NCI-H2196 treated with DMSO at 0.1 percent for 48 hours (cell line): ENCODE results near the gene ROBO3.
A peak's percentile ranks its signal among the peaks of the same experiment; 100 is the strongest.

Experiments
- DNase-seq: peaks from one replicate; lab custom pipeline; 2025; ENCODE audit not compliant: unreplicated experiment; lab: John Stamatoyannopoulos, UW

The ROBO3 gene

GRCh38 chr11:124875943-124876817 lies 10.9 kb downstream of the ROBO3 start:
- peak; percentile 71 for DNase-seq

GRCh38 chr11:124876818-124877630 lies 11.8 kb downstream of the ROBO3 start:
- no peak for DNase-seq

DNA sequence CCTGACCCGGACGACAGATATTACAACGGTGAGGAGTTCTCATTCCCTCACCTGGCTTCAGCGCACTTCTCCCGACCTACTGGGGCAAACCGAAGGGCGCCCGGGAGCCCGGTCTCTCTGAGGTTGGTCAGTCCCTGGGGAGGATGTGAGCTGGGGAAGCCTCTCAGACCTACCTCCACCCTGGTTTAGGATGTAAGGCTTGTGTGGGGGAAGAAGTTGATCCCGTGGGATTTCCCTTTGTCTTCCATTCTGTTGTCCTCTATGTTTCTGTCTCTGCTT lies 12.3 kb downstream of the ROBO3 start:
- no peak for DNase-seq

- DNase-seq: no peak
Measured at GRCh38 chr11:124877910-124878758, 12.9 kb downstream of the ROBO3 start.

DNA sequence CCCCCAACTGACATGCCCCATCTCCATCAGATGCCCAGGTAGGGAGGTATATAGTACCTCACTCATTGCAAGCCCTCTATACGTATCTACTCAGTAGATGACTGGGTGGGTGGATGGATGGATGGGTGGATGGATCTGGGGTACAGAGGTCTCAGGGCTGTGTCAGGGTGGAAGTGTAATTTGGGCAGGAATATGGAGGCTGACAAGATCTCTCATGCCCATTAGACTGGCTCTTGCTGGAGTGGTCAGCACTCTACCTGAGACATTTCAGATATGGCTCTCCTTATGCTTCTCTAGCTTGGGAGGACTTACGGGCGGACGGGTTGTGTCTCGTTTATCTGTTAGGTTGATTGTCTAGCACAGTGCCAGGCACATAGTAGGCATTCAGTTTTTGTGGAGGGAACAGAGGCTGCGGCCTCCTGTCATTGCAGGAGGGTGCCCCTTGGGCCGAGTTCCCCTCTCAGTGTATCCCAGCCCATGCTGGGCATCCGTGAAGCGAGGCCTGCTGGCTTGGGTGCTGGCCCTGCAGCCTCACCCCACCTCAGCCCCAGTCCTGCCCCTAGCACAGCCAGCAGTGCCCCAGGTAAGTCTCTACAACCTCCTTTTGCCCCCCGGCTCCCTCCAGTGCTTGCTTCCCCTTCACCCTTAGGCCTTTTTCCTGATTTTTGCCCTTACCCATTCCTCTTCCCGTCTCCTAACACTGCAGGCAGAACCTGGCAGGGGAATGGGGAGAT lies 13.7 kb downstream of the ROBO3 start:
- no peak for DNase-seq

GRCh38 chr11:124879493-124880289 lies 14.5 kb downstream of the ROBO3 start:
- no peak for DNase-seq

DNA sequence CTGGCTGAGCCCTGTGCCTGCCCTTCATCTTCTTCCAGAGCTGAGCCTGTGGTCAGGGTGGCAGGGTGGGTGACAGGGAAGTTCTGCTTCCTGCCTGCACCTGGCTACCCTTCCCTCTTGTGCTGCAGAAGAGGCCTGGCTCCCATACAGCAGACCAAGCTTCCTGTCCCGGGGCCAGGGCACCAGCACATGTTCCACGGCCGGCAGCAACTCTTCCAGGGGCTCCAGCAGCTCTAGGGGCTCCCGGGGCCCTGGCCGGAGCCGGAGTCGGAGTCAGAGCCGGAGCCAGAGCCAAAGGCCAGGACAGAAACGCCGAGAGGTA lies 15.0 kb downstream of the ROBO3 start:
- no peak for DNase-seq

GRCh38 chr11:124880958-124881357 lies 15.7 kb downstream of the ROBO3 start:
- no peak for DNase-seq

DNA sequence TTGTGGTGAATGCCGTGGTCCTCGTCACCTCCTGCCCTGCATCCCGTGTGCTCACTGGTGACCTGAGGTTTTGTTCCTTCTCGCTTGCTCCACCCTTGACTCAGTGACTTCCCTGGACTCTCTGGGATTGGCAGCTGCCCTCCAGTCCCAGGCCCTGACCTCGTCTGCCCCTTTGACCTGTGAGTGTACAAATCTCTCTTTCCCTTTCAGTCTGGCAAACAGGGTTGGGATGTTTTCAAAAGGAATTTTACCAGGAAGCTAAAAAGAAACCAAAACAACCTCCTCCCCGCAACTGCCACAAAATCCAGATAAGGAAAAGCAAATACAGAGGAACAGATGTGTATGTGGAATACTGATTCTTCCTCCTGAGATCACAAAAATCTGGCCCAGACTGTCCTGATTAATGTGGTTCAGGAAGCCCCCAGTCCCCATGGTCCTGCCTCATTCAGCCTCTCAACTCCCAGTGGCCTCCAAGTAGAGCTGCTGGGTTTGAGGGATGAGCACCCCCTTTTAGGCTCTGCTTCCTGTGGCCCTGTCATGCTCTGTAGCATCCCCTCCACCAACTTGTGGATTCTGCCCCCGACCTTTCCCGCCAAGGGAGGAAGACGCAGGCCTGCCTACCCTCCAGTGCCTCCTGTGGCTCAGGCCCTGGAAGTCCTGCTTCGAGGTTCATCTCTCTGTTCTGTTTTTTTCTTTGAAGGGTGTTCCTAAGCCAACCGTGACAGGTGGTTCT lies 17.3 kb downstream of the ROBO3 start:
- DNase-seq: no peak

DNA sequence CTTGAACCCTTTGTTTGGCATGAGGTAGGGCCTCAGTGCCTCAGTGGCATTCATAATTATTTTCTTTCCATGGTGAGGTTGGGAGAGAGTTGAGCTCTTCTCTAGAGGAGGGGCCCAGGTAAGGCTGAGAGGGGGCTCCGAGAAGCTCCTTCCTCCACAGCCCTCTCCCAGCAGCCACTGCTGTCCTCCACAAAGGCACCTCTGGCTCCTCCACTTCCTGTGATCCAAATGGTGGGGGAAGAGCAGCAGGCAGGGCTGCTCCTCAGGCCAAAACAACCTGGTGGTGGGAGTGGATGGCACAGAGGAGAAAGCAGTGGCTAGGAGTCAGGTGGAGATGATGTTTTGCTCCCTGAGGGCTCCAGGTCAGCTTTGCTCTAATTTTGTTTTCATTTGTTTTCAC lies 19.1 kb downstream of the ROBO3 start:
- no peak for DNase-seq

DNA sequence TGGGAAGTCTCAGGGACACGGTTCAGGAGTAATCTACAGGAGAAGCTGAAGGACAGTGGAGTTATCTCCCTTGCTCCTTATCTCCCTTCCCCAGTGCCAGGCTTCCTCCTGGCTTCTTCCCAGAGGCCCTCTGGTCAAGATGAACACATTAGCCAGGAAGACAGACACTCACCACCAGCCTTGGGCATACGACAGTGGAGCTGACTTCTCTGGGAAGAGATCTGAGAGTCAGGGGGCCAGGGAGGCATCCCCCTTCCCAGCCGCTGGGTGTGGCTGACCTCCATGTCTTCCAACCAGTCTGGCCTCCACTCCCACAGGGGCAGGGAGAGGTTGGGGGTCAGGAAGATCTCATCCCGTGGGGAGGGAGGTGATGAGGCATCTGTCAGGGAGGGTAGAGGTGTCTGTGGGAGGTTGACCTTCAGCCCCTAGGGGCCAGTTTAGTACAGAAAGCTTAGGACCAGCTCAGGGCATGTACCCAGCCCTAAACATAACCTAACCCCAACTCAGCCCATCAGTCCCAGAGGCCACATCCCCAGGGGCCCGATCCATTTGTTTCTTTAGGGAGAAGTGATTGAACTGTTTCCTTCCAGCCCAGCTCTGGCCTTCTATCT lies 19.7 kb downstream of the ROBO3 start:
- DNase-seq: no peak

- DNase-seq: no peak
Measured at GRCh38 chr11:124886476-124886875, 21.2 kb downstream of the ROBO3 start.

- DNase-seq: no peak
Measured at GRCh38 chr11:124886978-124887666, 21.9 kb downstream of the ROBO3 start.

GRCh38 chr11:124887667-124888013 lies 22.4 kb downstream of the ROBO3 start:
- no peak for DNase-seq

- no peak for DNase-seq
Measured at GRCh38 chr11:124889191-124890091, 24.2 kb downstream of the ROBO3 start.

DNA sequence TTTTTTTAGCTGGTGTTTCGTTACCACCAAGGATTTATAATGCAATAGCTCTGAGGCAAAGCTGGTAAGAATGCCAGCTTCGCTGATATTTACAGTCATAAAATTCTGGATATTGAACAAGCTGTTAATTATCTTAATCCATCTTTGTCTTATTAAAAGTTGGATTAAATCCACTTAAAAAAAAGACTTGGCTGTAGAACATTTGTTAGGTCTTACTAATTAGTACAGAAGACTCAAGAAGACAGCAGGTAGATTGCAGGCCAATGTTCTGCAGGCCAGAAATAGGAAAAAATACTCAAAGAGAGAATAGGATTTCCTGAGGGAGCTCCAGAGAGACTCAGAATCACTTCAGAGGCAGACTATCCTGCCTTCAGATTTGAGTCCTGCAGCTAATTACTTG lies 24.9 kb downstream of the ROBO3 start:
- no peak for DNase-seq

GRCh38 chr11:124890683-124891372 lies 25.6 kb downstream of the ROBO3 start:
- no peak for DNase-seq
